HG03064 (cell line): ENCODE measurements around the gene RBM26.
"Not testable (repeated sequence)": the region's sequence is repeated elsewhere in the genome, so short reads cannot be mapped to it uniquely, and the experiment has no call there.

ENCODE experiments used
- ATAC-seq: cut with Tn5 transposase; IDR thresholded peaks from one replicate; pipeline ENCODE4 v1.9.1; 2021; ENCODE audit warnings: low read depth; ENCODE audit not compliant: unreplicated experiment

Gene RBM26

DNA sequence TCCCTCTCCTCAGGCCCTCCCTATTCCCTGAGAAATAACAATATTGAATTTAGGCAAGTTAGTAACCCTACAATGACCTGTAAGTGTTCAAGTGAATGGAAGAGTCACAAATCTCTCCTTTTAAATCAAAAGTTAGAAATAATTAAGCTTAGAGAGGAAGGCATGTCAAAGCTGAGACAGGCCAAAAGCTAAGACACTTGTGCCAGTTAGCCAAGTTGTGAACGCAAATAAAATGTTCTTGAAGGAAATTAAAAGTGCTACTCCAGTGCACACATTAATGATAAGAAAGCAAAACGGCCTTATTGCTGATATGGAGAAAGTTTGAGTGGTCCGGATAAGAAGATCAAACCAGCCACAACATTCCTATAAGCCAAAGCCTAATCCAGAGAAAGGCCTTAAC, 120.9 kb downstream of the RBM26 start:
- no peak for ATAC-seq

DNA sequence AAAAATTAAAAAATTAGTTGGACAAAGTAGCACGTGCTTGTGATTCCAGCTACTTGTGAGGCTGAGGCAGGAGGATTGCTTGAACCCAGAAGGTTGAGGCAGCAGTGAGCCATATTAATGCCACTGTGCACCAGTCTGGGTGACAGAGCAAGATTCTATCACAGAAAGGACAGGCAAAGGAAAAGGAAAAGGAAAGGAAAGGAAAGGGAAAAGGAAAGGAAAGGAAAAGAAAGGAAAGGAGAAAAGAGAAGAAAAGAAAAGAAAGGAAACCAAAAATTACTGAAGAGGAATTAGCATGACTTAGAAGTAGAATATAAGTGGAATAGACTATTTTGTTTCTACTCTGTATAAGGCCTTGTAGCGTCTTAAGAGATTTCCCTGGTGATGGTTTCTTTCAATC, 122.3 kb downstream of the RBM26 start:
- no peak for ATAC-seq

DNA sequence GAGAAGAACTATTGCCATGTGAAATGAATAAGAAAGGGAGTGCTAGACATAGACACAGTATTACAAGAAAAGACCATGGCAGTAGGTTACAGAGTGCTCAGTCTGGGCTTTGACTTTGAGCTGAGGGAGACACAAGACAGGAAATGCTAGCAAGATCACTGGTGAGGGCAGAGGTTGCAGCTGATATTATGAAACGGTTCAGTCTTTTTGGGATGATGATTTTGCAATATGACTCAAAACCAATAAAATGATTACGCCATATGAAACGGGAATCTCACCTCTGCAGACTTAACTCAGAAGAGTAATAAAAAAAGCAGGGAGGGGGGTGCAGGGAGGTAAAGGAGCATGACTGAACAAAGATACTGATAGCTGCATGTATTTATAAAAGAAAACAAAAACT, 123.1 kb downstream of the RBM26 start:
- no peak for ATAC-seq

DNA sequence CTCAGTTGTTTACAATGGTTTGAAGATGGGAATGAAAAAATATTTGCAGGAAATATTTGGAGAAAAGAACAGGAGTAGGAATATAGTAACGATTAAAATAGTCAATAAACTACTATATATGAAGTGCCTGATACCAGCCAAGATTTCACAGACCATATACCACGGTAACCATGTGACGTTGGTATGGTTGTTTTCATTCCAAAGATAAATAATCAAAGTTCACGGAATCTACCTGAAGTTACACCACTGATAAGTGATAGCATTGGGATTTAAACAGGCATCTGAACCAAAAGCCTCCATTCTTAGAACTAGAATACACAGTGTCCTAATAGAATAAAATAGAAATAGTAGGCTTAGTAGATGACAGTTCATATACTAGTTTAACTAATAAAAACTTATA, 123.5 kb downstream of the RBM26 start:
- no peak for ATAC-seq

DNA sequence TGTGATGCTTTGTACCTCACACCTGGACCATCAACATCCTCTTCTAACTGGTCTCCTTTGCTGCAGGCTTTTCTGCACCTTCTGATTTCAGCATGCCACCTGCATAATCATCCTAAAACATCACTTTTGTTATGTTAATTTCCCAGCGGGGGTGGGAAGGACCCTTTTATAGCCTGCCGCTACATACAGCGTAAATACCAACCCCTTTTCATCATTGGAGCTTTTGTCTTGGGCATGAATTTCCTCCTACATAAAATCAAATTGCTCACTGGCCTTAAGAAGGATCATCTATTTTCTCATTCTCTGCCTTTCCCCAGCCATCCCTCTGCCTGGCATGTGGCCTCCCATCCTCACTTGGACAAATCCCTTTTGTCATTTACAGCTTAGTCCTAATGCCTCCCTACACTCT, 124.7 kb downstream of the RBM26 start:
- no peak for ATAC-seq

GRCh38 chr13:79279735-79280134, 126.3 kb downstream of the RBM26 start:
- ATAC-seq: not testable (repeated sequence)

- no peak for ATAC-seq
These were observed 133.0 kb downstream of the RBM26 start for GRCh38 chr13:79273045-79273444.

DNA sequence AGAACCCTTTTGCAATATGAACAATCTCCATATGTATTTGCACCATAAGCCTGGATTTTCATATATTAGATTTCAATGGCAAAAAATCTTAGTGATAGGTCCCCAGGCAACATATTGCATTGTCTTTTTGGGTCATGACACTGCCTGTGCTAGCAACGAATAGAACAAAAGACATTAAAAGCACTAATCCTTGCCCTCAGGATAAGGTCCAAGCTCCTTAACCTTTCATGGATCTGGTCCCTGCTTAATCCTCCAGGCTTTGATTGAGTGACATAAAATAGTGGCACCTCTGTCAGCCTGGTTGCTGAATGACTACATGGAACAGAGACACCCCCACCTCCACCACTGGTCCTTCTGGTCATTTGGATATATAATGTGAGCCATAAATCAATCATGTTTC, 134.4 kb downstream of the RBM26 start:
- ATAC-seq: no peak

DNA sequence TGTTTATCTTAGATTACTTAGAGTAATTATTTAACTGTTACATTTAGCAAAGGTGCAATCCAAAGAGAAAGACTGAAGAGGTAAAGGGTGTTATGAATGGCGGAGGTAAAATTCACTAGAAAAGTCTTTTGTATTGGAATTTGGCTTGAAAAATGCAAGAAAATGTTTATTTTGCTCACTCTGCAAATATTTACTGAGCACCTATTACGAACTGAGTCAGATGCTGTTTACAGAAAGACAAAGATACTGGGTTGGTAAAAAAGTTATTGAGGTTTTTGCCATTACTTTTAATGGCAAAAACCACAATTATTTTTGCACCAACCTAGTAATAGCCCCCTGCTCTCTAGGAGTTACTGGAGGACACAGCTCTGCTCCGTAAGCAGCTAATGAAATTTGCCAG, 135.2 kb downstream of the RBM26 start:
- ATAC-seq: no peak
